LNCAP (cell line): Measurements from ENCODE around the gene EPS8L3.

Experiments used
- CTCF ChIP-seq: fragments of 450-650 bp; IDR thresholded peaks from 2 replicates; pipeline ENCODE4 v1.5.1; 2017; ENCODE audit warnings: mild to moderate bottlenecking

Gene EPS8L3

GRCh38 chr1:109725510-109725909 lies 38.2 kb downstream of the EPS8L3 start:
- no peak for TF ChIP-seq CTCF

GRCh38 chr1:109724933-109725332 lies 38.8 kb downstream of the EPS8L3 start:
- no peak for TF ChIP-seq CTCF

- no peak for TF ChIP-seq CTCF
Observed at GRCh38 chr1:109722908-109723691, 40.6 kb downstream of the EPS8L3 start.

GRCh38 chr1:109721971-109722370 lies 41.8 kb downstream of the EPS8L3 start:
- TF ChIP-seq CTCF: no peak

GRCh38 chr1:109721042-109721441 lies 42.7 kb downstream of the EPS8L3 start:
- no peak for TF ChIP-seq CTCF

GRCh38 chr1:109719337-109719837 lies 44.3 kb downstream of the EPS8L3 start:
- TF ChIP-seq CTCF: no peak

- TF ChIP-seq CTCF: no peak
Observed at GRCh38 chr1:109718495-109718894, 45.2 kb downstream of the EPS8L3 start.
